T-helper 2 cell treated with Interferon-gamma antibody and Interleukin-4, amounts not matched to agents 100 ng/mL and 5 ng/mL, for 36 hours (primary cell): ENCODE results near the gene CASK. TPM values are rescaled to one million over a fixed set of nuclear protein-coding genes. Genes with fewer than 3 reads are reported as not detected.

Experiments
- intact Hi-C: fragments of 100-400 bp; cut with micrococcal nuclease; formaldehyde crosslinking; loops from one replicate; pipeline ENCODE4 v1.15.1; 2023
- total RNA-seq: library from RNA; stranded (reverse); gene quantifications from 2 replicates; pipeline ENCODE4 v1.2.3, GENCODE V29; 2022

Gene CASK
- total RNA-seq, 1 donor from 2014 or later = 33.0 TPM

GRCh38 chrX:41475591-41476241 lies 447.6 kb downstream of the CASK start:
- intact Hi-C loops = no loop called here

DNA sequence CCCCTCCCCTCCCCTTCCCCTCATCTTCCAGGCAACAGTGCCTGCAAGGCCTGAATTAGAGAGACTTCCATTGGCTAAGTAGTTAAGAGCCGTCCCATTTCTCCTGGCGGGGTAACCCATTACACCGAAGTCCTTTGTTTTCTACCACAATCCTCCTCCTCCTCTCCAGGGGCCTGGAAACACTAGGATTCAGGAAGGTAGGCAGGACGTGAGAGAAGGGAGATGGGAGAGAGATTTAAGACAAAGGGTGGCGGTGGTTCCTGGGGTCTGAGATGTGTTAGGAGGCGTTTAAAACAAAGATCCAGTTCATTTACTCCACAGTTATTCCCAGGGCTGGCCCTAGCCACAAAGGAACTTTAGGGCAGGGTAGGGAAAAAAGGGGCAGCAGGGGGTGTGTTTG lies 448.2 kb downstream of the CASK start:
- intact Hi-C loops = no loop called here

GRCh38 chrX:41474726-41475100 lies 448.6 kb downstream of the CASK start:
- intact Hi-C loops = no loop called here

DNA sequence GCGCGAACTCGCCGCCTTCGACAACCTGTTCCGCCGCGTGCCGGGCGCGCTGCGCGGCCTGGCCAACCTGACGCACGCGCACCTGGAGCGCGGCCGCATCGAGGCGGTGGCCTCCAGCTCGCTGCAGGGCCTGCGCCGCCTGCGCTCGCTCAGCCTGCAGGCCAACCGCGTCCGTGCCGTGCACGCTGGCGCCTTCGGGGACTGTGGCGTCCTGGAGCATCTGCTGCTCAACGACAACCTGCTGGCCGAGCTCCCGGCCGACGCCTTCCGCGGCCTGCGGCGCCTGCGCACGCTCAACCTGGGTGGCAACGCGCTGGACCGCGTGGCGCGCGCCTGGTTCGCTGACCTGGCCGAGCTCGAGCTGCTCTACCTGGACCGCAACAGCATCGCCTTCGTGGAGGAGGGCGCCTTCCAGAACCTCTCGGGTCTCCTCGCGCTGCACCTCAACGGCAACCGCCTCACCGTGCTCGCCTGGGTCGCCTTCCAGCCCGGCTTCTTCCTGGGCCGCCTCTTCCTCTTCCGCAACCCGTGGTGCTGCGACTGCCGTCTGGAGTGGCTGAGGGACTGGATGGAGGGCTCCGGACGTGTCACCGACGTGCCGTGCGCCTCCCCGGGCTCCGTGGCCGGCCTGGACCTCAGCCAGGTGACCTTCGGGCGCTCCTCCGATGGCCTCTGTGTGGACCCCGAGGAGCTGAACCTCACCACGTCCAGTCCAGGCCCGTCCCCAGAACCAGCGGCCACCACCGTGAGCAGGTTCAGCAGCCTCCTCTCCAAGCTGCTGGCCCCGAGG lies 449.2 kb downstream of the CASK start:
- intact Hi-C loops = no loop called here

- intact Hi-C loops = no loop called here
Observed at GRCh38 chrX:41472231-41472815, 451.0 kb downstream of the CASK start.

- intact Hi-C loops = no loop called here
Observed at GRCh38 chrX:41471786-41472185, 451.6 kb downstream of the CASK start.

- intact Hi-C loops = no loop called here
Observed at GRCh38 chrX:41470706-41471105, 452.6 kb downstream of the CASK start.

- intact Hi-C loops = no loop called here
Observed at GRCh38 chrX:41468647-41469323, 454.6 kb downstream of the CASK start.

Other genes with a start within 250 kb of the CASK start
- gene GPR34, start 234.6 kb downstream of the CASK start, total RNA-seq = 0.14 TPM in 1 of 2 replicates, not detected in the other
- 0.07 TPM in 1 of 2 replicates, not detected in the other for gene GPR82, start 199.4 kb downstream of the CASK start, total RNA-seq